ENCODE results near the gene CAND1. TPM values are rescaled to one million over a fixed set of nuclear protein-coding genes. Genes with fewer than 3 reads are reported as not detected.

Gene CAND1
- total and polyA plus RNA-seq, 9 donors: 25.7 to 148 (median 118) TPM

GRCh38 chr12:67319936-67320335, 50.8 kb downstream of the CAND1 start:
- H3K36me3 ChIP-seq: no peaks in the 10 kb centered on the region
- H3K4me1 ChIP-seq (ENCODE audit: insufficient read depth): peaks cover 3% of the 10 kb centered on the region
- TF ChIP-seq CTCF (IDR thresholded peaks at IDR 0.05) (no peak), EP300 (IDR thresholded peaks at IDR 0.05) (no peak), POLR2A (IDR thresholded peaks at IDR 0.05) (no peak)
- no peak for DNase-seq
- H3K9me3 ChIP-seq: no peaks in the 10 kb centered on the region
- no peak overlapping the region for H3K4me3 ChIP-seq
- WGBS, 3 donors: 96 to 98% (median 97%) methylated on average over 4 of the region's 4 CpGs
- intact Hi-C loops (cut with DNase I): no loop called here
- H3K27me3 ChIP-seq: no peaks in the 10 kb centered on the region
- no peak overlapping the region for H3K27ac ChIP-seq

GRCh38 chr12:67320614-67321295, 51.6 kb downstream of the CAND1 start:
- 86 to 88% (median 87%) methylated on average over 3 of the region's 3 CpGs for WGBS, 3 donors
- TF ChIP-seq EP300 (IDR thresholded peaks at IDR 0.05) (no peak), POLR2A (IDR thresholded peaks at IDR 0.05) (no peak), CTCF (IDR thresholded peaks at IDR 0.05) (no peak)
- no peak overlapping the region for H3K4me3 ChIP-seq
- no peak for DNase-seq
- no peak overlapping the region for H3K27ac ChIP-seq
- intact Hi-C loops (cut with DNase I): no loop called here
- no peaks in the 10 kb centered on the region for H3K36me3 ChIP-seq
- no peaks in the 10 kb centered on the region for H3K9me3 ChIP-seq
- H3K27me3 ChIP-seq: no peaks in the 10 kb centered on the region
- peaks cover 3% of the 10 kb centered on the region for H3K4me1 ChIP-seq (ENCODE audit: insufficient read depth)

GRCh38 chr12:67322580-67322979, 53.4 kb downstream of the CAND1 start:
- no peaks in the 10 kb centered on the region for H3K9me3 ChIP-seq
- H3K4me3 ChIP-seq: no peak overlapping the region
- no peak for TF ChIP-seq POLR2A (IDR thresholded peaks at IDR 0.05)
- no peak for DNase-seq
- WGBS, 3 donors: 90 to 96% (median 90%) methylated on average over 12 of the region's 12 CpGs
- no peaks in the 10 kb centered on the region for H3K27me3 ChIP-seq
- H3K4me1 ChIP-seq (ENCODE audit: insufficient read depth): peaks cover 3% of the 10 kb centered on the region
- intact Hi-C loops (cut with DNase I): no loop called here
- no peak overlapping the region for H3K27ac ChIP-seq
- H3K36me3 ChIP-seq: no peaks in the 10 kb centered on the region

- TF ChIP-seq CTCF (IDR thresholded peaks at IDR 0.05) (no peak), POLR2A (IDR thresholded peaks at IDR 0.05) (no peak), EP300 (IDR thresholded peaks at IDR 0.05) (no peak)
- Histone ChIP-seq H3K27me3 (no peaks in the 10 kb centered on the region), H3K36me3 (no peaks in the 10 kb centered on the region), H3K9me3 (no peaks in the 10 kb centered on the region), H3K4me3 (no peak overlapping the region), H3K4me1 (ENCODE audit: insufficient read depth) (peaks cover 3% of the 10 kb centered on the region), H3K27ac (no peak overlapping the region)
- 97 to 100% (median 100%) methylated on average over 3 of the region's 3 CpGs for WGBS, 3 donors
- no peak for DNase-seq
- intact Hi-C loops (cut with DNase I): no loop called here
These were observed 53.8 kb downstream of the CAND1 start for GRCh38 chr12:67323007-67323406.

GRCh38 chr12:67326637-67327036, 57.5 kb downstream of the CAND1 start:
- H3K4me3 ChIP-seq: no peak overlapping the region
- intact Hi-C loops (cut with DNase I): no loop called here
- no peaks in the 10 kb centered on the region for H3K4me1 ChIP-seq (ENCODE audit: insufficient read depth)
- no peaks in the 10 kb centered on the region for H3K9me3 ChIP-seq
- TF ChIP-seq POLR2A (IDR thresholded peaks at IDR 0.05): no peak
- TF ChIP-seq CTCF (IDR thresholded peaks at IDR 0.05): no peak
- no peak for TF ChIP-seq EP300 (IDR thresholded peaks at IDR 0.05)
- no peaks in the 10 kb centered on the region for H3K36me3 ChIP-seq
- no peak for DNase-seq
- no peaks in the 10 kb centered on the region for H3K27me3 ChIP-seq
- H3K27ac ChIP-seq: no peak overlapping the region
